ENCODE results near the gene STRN3.

Gene STRN3

DNA sequence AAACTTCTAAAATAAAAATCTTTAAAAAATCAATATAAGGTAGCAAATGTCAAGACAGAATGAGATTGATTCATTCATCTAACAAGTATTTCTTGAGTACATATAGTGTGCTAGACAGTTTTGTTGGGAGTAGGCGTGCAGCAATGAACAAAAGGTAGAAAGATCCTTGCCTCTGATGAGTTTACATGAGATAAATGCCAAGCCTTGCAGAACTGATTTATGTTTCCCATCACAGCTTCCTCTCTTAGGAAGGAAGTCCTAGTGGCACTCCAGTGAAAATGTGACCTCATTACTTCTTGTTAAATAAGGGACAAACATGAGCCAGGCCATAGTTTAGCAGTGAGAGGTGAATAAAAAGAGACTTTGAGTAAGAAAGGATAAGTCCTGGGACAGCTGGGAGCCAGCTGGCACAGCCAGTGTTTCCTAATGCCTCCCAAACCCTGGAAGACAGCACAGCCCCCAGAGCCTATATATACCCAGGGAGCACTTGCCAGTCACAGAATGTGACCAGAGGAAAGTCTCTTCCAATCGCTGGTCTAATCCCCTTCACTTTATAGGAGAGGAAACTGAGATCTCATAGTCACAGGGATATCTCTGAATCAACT lies 156.5 kb downstream of the STRN3 start:
- peak in 1 of 2 experiments; percentile 49 for DNase-seq

DNA sequence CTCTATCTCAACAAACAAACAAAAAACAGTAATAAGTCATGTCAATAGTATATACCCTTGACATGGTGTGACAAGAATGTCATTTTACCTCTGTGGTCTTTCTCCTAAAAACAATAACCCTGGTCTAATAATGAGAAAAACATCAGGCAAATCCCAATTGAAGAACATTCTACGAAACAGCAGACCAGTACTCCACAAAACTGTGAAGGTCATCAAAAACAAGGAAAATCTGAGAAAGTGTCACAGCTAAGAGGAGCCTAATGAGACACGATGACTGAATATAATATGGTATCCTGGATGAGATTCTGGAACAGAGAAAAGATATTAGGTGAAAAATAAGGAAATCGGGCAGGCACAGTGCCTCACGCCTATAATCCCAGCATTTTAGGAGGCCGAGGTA lies 157.4 kb downstream of the STRN3 start:
- DNase-seq = no peak

DNA sequence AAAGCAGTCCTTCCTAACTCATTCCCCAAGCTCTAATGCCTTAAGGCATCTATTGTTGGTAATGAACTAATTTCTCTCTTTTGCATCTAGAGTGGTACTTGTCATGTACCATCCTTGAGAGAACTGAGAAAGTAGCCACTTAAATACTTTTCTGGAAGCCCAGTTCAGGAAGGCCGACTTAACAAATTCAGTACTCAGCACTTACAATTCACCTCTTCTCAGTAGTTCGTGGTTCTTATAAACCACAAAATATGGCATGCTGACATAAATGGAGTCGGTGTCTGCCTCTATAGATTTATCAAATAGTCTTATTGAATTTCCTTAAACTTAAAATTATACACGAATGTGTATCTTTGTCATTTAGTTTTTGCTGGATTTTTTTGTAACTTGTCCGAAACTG lies 161.2 kb downstream of the STRN3 start:
- no peak for DNase-seq

DNA sequence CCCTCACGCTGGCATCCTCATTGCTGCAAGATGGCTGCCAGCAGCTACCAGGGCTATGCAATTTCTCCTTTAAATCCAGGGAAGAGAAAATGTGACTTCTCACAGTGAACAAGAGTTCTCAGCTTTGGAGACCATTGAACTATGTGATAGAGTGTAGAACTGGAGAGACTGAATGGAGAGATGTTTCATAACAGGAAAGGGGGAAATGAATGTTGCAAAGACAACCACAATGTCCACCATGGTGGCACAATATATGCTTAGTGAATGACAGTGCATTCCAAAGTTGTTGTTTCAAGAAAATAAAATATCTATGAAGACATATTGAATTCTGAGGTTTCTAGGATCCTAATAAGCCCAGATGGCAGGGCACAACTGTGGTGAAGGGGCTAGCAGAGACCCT lies 165.0 kb downstream of the STRN3 start:
- DNase-seq = no peak

DNA sequence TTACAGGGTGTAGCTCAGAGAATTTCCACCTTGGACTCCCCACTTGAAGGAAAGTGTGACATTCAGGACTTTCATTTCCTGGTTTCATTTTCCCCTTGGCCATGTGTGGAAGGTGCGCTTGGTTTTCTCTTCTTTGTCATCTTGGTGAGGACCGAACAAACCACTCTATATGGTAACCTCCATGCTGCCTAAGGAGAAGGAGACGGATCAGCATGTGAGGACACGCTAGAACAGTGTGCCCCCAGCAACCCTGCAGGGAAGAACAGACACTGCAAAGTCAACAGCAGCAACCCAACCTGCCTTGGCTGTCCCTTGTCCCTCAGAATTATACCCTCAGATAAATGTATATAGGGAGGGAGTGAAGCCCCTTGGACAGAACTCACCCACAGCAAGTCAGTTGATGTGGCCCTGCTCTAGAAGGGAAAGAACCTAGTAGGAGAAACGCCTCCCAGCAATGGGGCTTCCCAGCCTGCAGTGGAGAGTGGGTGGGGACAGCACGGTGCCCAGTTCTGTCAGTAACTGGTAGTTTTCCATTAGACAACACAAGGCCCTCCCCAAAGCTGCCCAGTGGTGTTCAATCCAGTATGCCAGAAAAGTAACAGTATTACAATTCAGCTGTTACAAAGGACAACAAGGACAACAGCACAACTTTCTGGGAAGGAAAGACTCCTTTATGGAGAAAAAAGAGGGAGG lies 170.7 kb downstream of the STRN3 start:
- DNase-seq = no peak

DNA sequence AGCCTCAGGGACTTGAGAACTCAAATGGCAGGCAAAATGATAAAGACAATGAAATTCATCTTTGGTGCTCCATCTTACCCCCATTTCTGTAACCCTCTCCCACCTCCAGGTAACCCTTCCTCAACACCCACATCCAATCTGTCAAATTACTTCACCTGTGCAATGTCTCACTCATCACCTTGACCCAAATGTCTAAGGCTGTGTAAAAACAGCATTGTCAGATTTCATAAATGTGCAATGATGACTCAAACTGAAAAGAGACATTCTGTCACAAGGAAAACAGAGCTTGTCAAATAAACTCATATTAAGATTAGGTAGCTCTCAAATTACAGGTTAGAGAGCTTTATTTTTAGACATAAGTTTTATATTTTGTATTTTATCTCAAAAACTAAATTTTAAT lies 171.7 kb downstream of the STRN3 start:
- DNase-seq = no peak

DNA sequence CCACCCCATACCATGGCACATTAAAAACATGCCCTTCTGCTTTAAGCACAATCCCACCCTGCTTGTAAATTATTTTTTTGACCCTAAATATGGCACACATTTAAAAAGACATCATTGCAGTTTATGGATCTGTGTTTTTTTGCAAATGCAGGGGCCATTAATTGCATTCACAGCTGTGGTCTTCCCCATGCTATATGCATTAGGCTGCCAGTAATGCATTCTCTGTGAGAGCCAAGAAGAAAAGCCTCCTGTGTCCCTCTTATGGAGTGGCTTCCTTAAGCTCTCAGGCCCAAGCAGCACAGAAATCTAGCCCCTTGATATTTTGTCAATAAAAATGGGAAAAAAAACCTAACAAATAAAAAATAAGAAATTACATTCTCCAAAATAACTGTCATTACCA lies 172.2 kb downstream of the STRN3 start:
- DNase-seq = no peak

DNA sequence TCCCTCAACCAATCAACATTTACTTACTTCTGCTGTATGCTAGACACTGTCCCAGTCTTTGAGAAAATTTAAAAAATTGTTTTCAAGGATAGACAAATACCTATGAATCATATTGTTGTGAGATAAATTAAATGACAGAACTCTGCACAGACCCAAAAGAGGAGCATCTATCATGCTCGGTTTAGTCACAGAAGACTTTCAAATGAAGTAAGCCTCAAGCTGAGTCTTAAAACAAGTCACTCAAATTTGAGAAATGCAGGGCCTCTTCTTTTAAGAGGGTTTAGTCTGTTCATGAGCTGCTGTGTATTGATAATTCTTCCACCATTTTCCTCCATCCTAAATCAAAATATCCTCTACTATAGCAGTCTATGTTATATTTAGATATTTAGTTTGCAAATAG lies 176.2 kb downstream of the STRN3 start:
- DNase-seq = no peak

DNA sequence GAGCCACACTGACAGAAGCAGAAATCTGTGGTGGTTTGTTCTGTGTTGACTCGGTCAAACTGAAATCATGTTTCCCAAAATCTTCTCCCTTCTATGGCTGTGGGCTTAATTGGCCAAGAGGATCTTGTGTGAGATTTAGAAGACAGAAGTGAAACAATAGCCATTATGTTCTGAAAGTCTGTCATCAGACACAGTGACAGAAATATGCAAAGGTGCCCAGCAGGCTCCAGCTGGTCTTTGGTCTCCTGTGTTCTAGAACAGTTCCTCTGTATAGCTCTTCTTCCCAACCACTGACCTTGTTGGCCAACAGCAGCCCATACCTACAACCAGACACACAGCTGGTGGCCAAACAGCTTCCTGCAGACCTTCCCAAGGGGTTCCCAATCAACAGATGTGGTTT lies 176.8 kb downstream of the STRN3 start:
- DNase-seq = no peak

DNA sequence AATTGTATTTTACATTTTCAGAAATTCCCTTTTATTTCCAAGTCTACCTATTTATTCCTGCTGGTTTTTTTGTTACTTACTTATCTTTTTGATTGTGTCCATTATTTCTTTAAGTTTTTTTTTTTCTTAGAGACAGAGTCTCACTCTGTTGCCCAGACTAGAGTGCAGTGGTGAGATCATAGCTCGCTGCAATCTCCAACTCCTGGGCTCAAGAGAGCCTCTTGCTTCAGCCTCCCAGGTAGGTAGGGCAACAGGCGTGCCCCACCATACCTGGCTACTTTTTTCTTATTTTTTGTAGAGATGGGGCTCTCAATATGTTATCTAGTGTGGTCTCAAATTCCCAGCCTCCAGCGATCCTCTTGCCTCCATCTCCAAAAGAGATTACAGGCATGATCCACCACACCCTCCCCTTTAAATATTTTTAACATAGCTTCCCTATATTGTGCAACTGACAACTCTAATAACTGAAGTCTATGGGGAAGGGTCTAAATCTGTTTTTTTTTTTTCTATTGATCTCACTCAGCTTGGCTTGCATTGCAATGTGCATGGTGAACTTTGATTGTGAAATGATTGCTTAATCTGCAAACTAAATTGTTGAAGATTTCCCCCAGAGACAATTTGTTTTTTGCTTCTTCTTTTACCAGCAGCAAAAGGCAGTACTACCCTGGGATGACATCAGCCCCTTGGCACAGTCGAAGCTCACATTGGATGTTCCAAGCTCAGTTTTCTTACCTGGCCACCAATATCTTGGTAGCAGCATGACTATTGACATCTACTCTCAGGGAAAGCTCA lies 177.5 kb downstream of the STRN3 start:
- DNase-seq = no peak

All from NCI-H446 (cell line).